HEK293 (cell line): ENCODE results near the gene DDX17.

Source experiments
- MZF1 ChIP-seq: fragments of 450-650 bp; formaldehyde crosslinking; IDR thresholded peaks from 2 replicates; pipeline ENCODE4 v1.5.1; 2017; ENCODE audit warnings: missing biosample characterization, missing genetic modification characterization, borderline replicate concordance
- OVOL3 ChIP-seq: fragments of 450-650 bp; formaldehyde crosslinking; IDR thresholded peaks from 2 replicates; pipeline ENCODE4 v1.5.1; 2016; ENCODE audit warnings: missing biosample characterization, missing genetic modification characterization
- WT1 ChIP-seq: fragments of 450-650 bp; formaldehyde crosslinking; IDR thresholded peaks from 2 replicates; pipeline ENCODE4 v1.5.1; 2016; ENCODE audit warnings: missing biosample characterization, missing genetic modification characterization
- ZBTB21 ChIP-seq: fragments of 450-650 bp; formaldehyde crosslinking; IDR thresholded peaks from 2 replicates; pipeline ENCODE4 v1.5.1; 2017; ENCODE audit warnings: missing biosample characterization, missing genetic modification characterization
- ZBTB7A ChIP-seq: fragments of 450-650 bp; formaldehyde crosslinking; IDR thresholded peaks from 2 replicates; pipeline ENCODE4 v1.5.1; 2016; ENCODE audit warnings: low read depth, missing biosample characterization, missing genetic modification characterization
- ZNF10 ChIP-seq: fragments of 450-650 bp; formaldehyde crosslinking; IDR thresholded peaks from 2 replicates; pipeline ENCODE4 v1.5.1; 2017; ENCODE audit warnings: missing biosample characterization, missing genetic modification characterization
- ZNF132 ChIP-seq: fragments of 450-650 bp; formaldehyde crosslinking; IDR thresholded peaks from 2 replicates; pipeline ENCODE4 v1.5.1; 2017; ENCODE audit warnings: missing biosample characterization, missing genetic modification characterization, borderline replicate concordance
- ZNF292 ChIP-seq: fragments of 450-650 bp; formaldehyde crosslinking; IDR thresholded peaks from 2 replicates; pipeline ENCODE4 v1.5.1; 2016; ENCODE audit warnings: low read depth, missing biosample characterization, missing genetic modification characterization, borderline replicate concordance
- ZNF302 ChIP-seq: fragments of 450-650 bp; formaldehyde crosslinking; IDR thresholded peaks from 2 replicates; pipeline ENCODE4 v1.5.1; 2016; ENCODE audit warnings: missing biosample characterization, missing genetic modification characterization, low read depth
- ZNF366 ChIP-seq: fragments of 450-650 bp; formaldehyde crosslinking; conservative IDR thresholded peaks from 2 replicates; pipeline ENCODE4 v1.5.1; 2016; ENCODE audit warnings: missing biosample characterization, missing genetic modification characterization
- ZNF416 ChIP-seq: fragments of 450-650 bp; formaldehyde crosslinking; IDR thresholded peaks from 2 replicates; pipeline ENCODE4 v1.5.1; 2016; ENCODE audit warnings: missing biosample characterization, missing genetic modification characterization
- ZNF426 ChIP-seq: fragments of 450-650 bp; formaldehyde crosslinking; IDR thresholded peaks from 2 replicates; pipeline ENCODE4 v1.5.1; 2017; ENCODE audit warnings: missing biosample characterization, missing genetic modification characterization, mild to moderate bottlenecking, inconsistent platforms, moderate library complexity
- ZNF558 ChIP-seq: fragments of 450-650 bp; formaldehyde crosslinking; IDR thresholded peaks from 2 replicates; pipeline ENCODE4 v1.5.1; 2016; ENCODE audit warnings: missing biosample characterization, missing genetic modification characterization
- ZNF610 ChIP-seq: fragments of 450-650 bp; formaldehyde crosslinking; IDR thresholded peaks from 2 replicates; pipeline ENCODE4 v1.5.1; 2016; ENCODE audit warnings: missing biosample characterization, missing genetic modification characterization, borderline replicate concordance
- ZNF660 ChIP-seq: fragments of 450-650 bp; IDR thresholded peaks from 2 replicates; pipeline ENCODE4 v1.5.1; 2018; ENCODE audit warnings: missing biosample characterization, mild to moderate bottlenecking, missing genetic modification characterization
- ZNF707 ChIP-seq: fragments of 450-650 bp; formaldehyde crosslinking; IDR thresholded peaks from 2 replicates; pipeline ENCODE4 v1.5.1; 2016; ENCODE audit warnings: missing biosample characterization, missing genetic modification characterization
- ZSCAN16 ChIP-seq: fragments of 450-650 bp; formaldehyde crosslinking; IDR thresholded peaks from 2 replicates; pipeline ENCODE4 v1.5.1; 2016; ENCODE audit warnings: missing biosample characterization, missing genetic modification characterization
- TF ChIP-seq, protein P1 (sequence below): fragments of 450-650 bp; formaldehyde crosslinking; IDR thresholded peaks from 2 replicates; pipeline ENCODE4 v1.5.1; 2016; ENCODE audit warnings: missing biosample characterization, missing genetic modification characterization
- TF ChIP-seq, protein P2 (sequence below): sonication (generic); formaldehyde crosslinking; IDR thresholded peaks from 2 replicates; pipeline ENCODE4 v1.8.1; 2022; ENCODE audit warnings: mild to moderate bottlenecking, moderate library complexity, missing genetic modification reagents
- TF ChIP-seq, protein P3 (sequence below): fragments of 450-650 bp; formaldehyde crosslinking; IDR thresholded peaks from 2 replicates; pipeline ENCODE4 v1.5.1; 2016; ENCODE audit warnings: missing biosample characterization, missing genetic modification characterization
- TF ChIP-seq, protein P4 (sequence below): fragments of 450-650 bp; formaldehyde crosslinking; IDR thresholded peaks from 2 replicates; pipeline ENCODE4 v1.5.1; 2016; ENCODE audit warnings: missing biosample characterization, missing genetic modification characterization
- TF ChIP-seq, protein P5 (sequence below): fragments of 450-650 bp; formaldehyde crosslinking; IDR thresholded peaks from 2 replicates; pipeline ENCODE4 v1.5.1; 2016; ENCODE audit warnings: missing biosample characterization, missing genetic modification characterization, low read depth
- TF ChIP-seq, protein P6 (sequence below): fragments of 450-650 bp; formaldehyde crosslinking; IDR thresholded peaks from 2 replicates; pipeline ENCODE4 v1.5.1; 2016; ENCODE audit warnings: missing biosample characterization, missing genetic modification characterization
- TF ChIP-seq, protein P7 (sequence below): fragments of 450-650 bp; formaldehyde crosslinking; IDR thresholded peaks from 2 replicates; pipeline ENCODE4 v1.5.1; 2016; ENCODE audit warnings: missing biosample characterization, missing genetic modification characterization
- TF ChIP-seq, protein P8 (sequence below): fragments of 450-650 bp; formaldehyde crosslinking; IDR thresholded peaks from 2 replicates; pipeline ENCODE4 v1.5.1; 2017; ENCODE audit warnings: missing biosample characterization, missing genetic modification characterization

The DDX17 gene

DNA sequence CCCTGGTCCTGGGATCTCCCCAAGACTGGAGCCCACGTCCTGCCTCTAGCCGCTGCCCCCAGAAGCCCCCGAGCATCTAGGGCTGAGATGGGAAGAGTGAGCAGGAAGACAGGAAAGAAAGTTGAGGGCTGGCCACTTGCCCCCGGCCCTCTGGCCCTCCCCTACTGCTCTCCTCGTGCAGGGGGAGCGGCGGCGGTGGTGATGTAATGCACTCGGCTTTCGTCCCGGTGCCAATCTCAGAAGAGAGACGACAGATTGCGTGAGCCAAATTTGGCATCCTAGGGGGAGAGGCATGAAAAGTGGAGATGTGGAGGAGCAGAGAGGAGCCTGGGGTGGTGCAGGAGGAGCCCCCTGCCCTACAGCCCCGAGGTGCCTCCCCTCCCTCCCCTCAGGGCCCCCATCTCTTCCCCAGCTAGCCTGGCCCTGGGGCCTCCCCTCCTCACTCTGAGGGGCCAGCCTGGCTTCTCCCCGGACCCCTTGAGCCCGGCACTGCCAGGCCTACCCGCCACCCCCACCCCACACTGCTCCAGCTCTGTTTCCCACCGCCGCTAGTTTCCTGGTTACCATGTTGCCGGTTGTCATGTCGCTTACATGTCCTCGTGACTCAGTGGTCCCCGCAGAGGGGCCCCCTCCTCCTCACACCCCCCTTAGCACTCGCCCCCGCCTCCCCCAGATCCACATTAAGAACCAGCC lies 53.6 kb downstream of the DDX17 start (continued):
- TF ChIP-seq, protein P1, sequence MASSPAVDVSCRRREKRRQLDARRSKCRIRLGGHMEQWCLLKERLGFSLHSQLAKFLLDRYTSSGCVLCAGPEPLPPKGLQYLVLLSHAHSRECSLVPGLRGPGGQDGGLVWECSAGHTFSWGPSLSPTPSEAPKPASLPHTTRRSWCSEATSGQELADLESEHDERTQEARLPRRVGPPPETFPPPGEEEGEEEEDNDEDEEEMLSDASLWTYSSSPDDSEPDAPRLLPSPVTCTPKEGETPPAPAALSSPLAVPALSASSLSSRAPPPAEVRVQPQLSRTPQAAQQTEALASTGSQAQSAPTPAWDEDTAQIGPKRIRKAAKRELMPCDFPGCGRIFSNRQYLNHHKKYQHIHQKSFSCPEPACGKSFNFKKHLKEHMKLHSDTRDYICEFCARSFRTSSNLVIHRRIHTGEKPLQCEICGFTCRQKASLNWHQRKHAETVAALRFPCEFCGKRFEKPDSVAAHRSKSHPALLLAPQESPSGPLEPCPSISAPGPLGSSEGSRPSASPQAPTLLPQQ (tag by site-specific recombination), result peak; percentile 29; the same call in 1 of the 2 replicates
- TF ChIP-seq OVOL3 (tag by site-specific recombination) (no peak), ZNF660 (tag by site-specific recombination) (no peak), ZBTB7A (tag by site-specific recombination) (no peak), ZNF302 (tag by site-specific recombination) (no peak), ZSCAN16 (tag by site-specific recombination) (no peak), ZNF366 (peak; percentile 57), ZNF10 (tag by site-specific recombination) (no peak), ZNF707 (tag by site-specific recombination) (no peak), ZNF558 (tag by site-specific recombination) (no peak), ZNF426 (tag by site-specific recombination) (no peak), ZNF416 (tag by site-specific recombination) (no peak), WT1 (no peak), ZNF610 (peak; percentile 76; the same call in 1 of the 2 replicates), MZF1 (no peak), ZNF292 (no peak), ZNF132 (tag by site-specific recombination) (no peak), ZBTB21 (tag by site-specific recombination) (no peak)
- TF ChIP-seq, protein P2, sequence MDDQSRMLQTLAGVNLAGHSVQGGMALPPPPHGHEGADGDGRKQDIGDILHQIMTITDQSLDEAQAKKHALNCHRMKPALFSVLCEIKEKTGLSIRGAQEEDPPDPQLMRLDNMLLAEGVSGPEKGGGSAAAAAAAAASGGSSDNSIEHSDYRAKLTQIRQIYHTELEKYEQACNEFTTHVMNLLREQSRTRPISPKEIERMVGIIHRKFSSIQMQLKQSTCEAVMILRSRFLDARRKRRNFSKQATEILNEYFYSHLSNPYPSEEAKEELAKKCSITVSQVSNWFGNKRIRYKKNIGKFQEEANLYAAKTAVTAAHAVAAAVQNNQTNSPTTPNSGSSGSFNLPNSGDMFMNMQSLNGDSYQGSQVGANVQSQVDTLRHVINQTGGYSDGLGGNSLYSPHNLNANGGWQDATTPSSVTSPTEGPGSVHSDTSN (CRISPR knock-in tag), result no peak
- TF ChIP-seq, protein P3, sequence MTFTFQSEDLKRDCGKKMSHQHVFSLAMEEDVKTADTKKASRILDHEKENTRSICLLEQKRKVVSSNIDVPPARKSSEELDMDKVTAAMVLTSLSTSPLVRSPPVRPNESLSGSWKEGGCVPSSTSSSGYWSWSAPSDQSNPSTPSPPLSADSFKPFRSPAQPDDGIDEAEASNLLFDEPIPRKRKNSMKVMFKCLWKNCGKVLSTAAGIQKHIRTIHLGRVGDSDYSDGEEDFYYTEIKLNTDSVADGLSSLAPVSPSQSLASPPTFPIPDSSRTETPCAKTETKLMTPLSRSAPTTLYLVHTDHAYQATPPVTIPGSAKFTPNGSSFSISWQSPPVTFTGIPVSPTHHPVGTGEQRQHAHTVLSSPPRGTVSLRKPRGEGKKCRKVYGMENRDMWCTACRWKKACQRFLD (tag by site-specific recombination), result no peak
- TF ChIP-seq, protein P4, sequence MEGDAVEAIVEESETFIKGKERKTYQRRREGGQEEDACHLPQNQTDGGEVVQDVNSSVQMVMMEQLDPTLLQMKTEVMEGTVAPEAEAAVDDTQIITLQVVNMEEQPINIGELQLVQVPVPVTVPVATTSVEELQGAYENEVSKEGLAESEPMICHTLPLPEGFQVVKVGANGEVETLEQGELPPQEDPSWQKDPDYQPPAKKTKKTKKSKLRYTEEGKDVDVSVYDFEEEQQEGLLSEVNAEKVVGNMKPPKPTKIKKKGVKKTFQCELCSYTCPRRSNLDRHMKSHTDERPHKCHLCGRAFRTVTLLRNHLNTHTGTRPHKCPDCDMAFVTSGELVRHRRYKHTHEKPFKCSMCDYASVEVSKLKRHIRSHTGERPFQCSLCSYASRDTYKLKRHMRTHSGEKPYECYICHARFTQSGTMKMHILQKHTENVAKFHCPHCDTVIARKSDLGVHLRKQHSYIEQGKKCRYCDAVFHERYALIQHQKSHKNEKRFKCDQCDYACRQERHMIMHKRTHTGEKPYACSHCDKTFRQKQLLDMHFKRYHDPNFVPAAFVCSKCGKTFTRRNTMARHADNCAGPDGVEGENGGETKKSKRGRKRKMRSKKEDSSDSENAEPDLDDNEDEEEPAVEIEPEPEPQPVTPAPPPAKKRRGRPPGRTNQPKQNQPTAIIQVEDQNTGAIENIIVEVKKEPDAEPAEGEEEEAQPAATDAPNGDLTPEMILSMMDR (tag by site-specific recombination), result no peak
- TF ChIP-seq, protein P5, sequence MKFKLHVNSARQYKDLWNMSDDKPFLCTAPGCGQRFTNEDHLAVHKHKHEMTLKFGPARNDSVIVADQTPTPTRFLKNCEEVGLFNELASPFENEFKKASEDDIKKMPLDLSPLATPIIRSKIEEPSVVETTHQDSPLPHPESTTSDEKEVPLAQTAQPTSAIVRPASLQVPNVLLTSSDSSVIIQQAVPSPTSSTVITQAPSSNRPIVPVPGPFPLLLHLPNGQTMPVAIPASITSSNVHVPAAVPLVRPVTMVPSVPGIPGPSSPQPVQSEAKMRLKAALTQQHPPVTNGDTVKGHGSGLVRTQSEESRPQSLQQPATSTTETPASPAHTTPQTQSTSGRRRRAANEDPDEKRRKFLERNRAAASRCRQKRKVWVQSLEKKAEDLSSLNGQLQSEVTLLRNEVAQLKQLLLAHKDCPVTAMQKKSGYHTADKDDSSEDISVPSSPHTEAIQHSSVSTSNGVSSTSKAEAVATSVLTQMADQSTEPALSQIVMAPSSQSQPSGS (tag by site-specific recombination), result peak; percentile 78
- TF ChIP-seq, protein P6, sequence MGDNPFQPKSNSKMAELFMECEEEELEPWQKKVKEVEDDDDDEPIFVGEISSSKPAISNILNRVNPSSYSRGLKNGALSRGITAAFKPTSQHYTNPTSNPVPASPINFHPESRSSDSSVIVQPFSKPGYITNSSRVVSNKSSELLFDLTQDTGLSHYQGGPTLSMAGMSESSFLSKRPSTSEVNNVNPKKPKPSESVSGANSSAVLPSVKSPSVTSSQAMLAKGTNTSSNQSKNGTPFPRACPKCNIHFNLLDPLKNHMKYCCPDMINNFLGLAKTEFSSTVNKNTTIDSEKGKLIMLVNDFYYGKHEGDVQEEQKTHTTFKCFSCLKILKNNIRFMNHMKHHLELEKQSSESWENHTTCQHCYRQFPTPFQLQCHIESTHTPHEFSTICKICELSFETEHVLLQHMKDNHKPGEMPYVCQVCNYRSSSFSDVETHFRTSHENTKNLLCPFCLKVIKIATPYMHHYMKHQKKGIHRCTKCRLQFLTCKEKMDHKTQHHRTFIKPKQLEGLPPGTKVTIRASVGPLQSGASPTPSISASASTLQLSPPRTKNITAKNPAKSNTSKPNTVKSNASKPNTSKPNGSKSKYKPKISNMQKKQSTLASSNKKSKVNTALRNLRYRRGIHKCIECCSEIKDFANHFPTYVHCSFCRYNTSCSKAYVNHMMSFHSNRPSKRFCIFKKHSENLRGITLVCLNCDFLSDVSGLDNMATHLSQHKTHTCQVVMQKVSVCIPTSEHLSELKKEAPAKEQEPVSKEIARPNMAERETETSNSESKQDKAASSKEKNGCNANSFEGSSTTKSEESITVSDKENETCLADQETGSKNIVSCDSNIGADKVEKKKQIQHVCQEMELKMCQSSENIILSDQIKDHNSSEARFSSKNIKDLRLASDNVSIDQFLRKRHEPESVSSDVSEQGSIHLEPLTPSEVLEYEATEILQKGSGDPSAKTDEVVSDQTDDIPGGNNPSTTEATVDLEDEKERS (tag by site-specific recombination), result no peak
- TF ChIP-seq, protein P7, sequence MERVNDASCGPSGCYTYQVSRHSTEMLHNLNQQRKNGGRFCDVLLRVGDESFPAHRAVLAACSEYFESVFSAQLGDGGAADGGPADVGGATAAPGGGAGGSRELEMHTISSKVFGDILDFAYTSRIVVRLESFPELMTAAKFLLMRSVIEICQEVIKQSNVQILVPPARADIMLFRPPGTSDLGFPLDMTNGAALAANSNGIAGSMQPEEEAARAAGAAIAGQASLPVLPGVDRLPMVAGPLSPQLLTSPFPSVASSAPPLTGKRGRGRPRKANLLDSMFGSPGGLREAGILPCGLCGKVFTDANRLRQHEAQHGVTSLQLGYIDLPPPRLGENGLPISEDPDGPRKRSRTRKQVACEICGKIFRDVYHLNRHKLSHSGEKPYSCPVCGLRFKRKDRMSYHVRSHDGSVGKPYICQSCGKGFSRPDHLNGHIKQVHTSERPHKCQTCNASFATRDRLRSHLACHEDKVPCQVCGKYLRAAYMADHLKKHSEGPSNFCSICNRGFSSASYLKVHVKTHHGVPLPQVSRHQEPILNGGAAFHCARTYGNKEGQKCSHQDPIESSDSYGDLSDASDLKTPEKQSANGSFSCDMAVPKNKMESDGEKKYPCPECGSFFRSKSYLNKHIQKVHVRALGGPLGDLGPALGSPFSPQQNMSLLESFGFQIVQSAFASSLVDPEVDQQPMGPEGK, result peak; percentile 94
- TF ChIP-seq, protein P8, sequence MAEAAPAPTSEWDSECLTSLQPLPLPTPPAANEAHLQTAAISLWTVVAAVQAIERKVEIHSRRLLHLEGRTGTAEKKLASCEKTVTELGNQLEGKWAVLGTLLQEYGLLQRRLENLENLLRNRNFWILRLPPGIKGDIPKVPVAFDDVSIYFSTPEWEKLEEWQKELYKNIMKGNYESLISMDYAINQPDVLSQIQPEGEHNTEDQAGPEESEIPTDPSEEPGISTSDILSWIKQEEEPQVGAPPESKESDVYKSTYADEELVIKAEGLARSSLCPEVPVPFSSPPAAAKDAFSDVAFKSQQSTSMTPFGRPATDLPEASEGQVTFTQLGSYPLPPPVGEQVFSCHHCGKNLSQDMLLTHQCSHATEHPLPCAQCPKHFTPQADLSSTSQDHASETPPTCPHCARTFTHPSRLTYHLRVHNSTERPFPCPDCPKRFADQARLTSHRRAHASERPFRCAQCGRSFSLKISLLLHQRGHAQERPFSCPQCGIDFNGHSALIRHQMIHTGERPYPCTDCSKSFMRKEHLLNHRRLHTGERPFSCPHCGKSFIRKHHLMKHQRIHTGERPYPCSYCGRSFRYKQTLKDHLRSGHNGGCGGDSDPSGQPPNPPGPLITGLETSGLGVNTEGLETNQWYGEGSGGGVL, result peak; percentile 55
